NCI-H1417 treated with DMSO at 0.1 percent for 48 hours (cell line): ENCODE measurements around the gene CHMP4A.
"Not testable (repeated sequence)": the region's sequence is repeated elsewhere in the genome, so short reads cannot be mapped to it uniquely, and the experiment has no call there.

Source experiments
- DNase-seq: peaks from one replicate; lab custom pipeline; 2025; lab: John Stamatoyannopoulos, UW

CHMP4A gene

GRCh38 chr14:24247422-24247821 lies 34.1 kb upstream of the CHMP4A start:
- DNase-seq = no peak

- no peak for DNase-seq
Measured at GRCh38 chr14:24246765-24247212, 33.5 kb upstream of the CHMP4A start.

- not testable (repeated sequence) for DNase-seq
Measured at GRCh38 chr14:24245350-24245749, 32.1 kb upstream of the CHMP4A start.

- no peak for DNase-seq
Measured at GRCh38 chr14:24243336-24243836, 30.1 kb upstream of the CHMP4A start.

- no peak for DNase-seq
Measured at GRCh38 chr14:24241829-24242443, 28.6 kb upstream of the CHMP4A start.

- DNase-seq = no peak
Measured at GRCh38 chr14:24240110-24240918, 27.0 kb upstream of the CHMP4A start.

GRCh38 chr14:24238527-24239037 lies 25.3 kb upstream of the CHMP4A start:
- DNase-seq = no peak

- DNase-seq = no peak
Measured at GRCh38 chr14:24238123-24238522, 24.8 kb upstream of the CHMP4A start.

GRCh38 chr14:24237463-24237955 lies 24.2 kb upstream of the CHMP4A start:
- DNase-seq = no peak

GRCh38 chr14:24236689-24237462 lies 23.6 kb upstream of the CHMP4A start:
- no peak for DNase-seq

GRCh38 chr14:24235804-24236688 lies 22.8 kb upstream of the CHMP4A start:
- DNase-seq = no peak

GRCh38 chr14:24234095-24235005 lies 21.1 kb upstream of the CHMP4A start:
- DNase-seq = no peak

GRCh38 chr14:24233538-24233866 lies 20.2 kb upstream of the CHMP4A start:
- no peak for DNase-seq

- no peak for DNase-seq
Measured at GRCh38 chr14:24232645-24233537, 19.6 kb upstream of the CHMP4A start, which contains the start of gene GMPR2. Gene GMPR2 (plus strand): TSS chr14:24232929. CDS start chr14:24233254, 325 bp downstream.

GRCh38 chr14:24232121-24232644 lies 18.9 kb upstream of the CHMP4A start, which contains the start of gene NEDD8:
Gene NEDD8 (minus strand): TSS chr14:24232367. CDS start chr14:24232267, 100 bp downstream.
- DNase-seq = peak; percentile 91

GRCh38 chr14:24231263-24232120 lies 18.2 kb upstream of the CHMP4A start:
- DNase-seq = no peak

- no peak for DNase-seq
Measured at GRCh38 chr14:24228902-24229301, 15.6 kb upstream of the CHMP4A start.

GRCh38 chr14:24226473-24226872 lies 13.2 kb upstream of the CHMP4A start:
- no peak for DNase-seq
